ENCODE results near the gene MED27. TPM values are rescaled to one million over a fixed set of nuclear protein-coding genes. Genes with fewer than 3 reads are reported as not detected.
A peak's percentile ranks its signal among the peaks of the same experiment; 100 is the strongest.

The MED27 gene
- total RNA-seq, 1 donor from 2014 or later, result 24.1 TPM

DNA sequence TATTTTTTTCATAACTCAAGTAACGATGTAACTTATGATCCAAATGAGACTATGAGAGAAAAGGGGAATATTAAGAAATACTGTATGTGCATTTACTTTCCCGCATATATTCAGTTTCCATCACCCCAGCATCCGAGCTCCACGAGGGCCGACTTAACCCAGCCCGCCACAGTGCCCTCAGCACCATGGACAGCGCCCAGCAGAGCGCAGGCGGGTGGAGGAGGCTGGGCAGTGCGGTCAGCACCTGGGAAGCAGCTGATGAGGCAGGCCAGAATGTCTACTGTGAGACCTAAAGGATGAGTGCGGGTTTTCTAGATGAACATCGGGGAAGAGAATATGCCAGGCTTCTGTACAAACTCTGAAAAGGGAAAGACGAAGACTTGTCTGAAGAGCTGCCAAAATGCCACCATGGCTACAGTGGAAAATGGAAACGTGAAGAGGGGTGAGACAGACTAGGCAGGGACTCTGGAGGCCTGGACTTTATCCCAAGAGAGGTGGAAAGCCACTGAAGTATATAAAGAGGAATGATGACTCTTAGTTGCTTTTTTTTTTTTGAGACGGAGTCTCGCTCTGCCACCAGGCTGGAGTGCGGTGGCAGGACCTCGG is 34.5 kb upstream of the MED27 start:
- DNase-seq (ENCODE audit: extremely low spot score, unreplicated experiment), result peak; percentile 91
- no peak overlapping the region for H3K27ac Mint-ChIP-seq (ENCODE audit: unreplicated experiment)
- peaks cover 43% of the 10 kb centered on the region for H3K27me3 Mint-ChIP-seq (ENCODE audit: unreplicated experiment)

DNA sequence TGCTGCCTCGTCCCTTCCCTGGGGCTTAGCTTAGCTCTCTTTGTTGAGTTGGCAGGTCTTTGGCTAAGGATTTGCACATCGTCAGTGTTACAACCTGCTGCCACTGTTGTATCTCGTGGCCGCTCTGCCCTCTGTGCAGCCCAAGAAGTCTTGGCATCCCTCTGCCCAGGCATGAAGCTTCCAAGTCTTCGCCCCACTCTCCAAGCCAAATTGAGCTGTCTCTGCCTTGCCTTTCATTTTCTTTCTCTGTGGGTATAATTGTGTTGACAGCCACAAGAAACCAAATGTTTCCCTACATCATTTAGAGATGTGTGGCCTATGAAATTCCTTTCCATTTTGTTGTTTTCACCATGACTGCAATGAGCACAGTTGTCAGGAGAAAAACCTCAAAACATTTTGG is 29.6 kb upstream of the MED27 start:
- Mint-ChIP-seq H3K27me3 (ENCODE audit: unreplicated experiment) (peaks cover 37% of the 10 kb centered on the region), H3K9me3 (ENCODE audit: unreplicated experiment) (no peaks in the 10 kb centered on the region), H3K27ac (ENCODE audit: unreplicated experiment) (no peak overlapping the region), H3K36me3 (ENCODE audit: unreplicated experiment) (no peaks in the 10 kb centered on the region), H3K4me3 (ENCODE audit: unreplicated experiment) (no peak overlapping the region), H3K4me1 (ENCODE audit: unreplicated experiment) (no peaks in the 10 kb centered on the region)
- TF ChIP-seq, protein P1, sequence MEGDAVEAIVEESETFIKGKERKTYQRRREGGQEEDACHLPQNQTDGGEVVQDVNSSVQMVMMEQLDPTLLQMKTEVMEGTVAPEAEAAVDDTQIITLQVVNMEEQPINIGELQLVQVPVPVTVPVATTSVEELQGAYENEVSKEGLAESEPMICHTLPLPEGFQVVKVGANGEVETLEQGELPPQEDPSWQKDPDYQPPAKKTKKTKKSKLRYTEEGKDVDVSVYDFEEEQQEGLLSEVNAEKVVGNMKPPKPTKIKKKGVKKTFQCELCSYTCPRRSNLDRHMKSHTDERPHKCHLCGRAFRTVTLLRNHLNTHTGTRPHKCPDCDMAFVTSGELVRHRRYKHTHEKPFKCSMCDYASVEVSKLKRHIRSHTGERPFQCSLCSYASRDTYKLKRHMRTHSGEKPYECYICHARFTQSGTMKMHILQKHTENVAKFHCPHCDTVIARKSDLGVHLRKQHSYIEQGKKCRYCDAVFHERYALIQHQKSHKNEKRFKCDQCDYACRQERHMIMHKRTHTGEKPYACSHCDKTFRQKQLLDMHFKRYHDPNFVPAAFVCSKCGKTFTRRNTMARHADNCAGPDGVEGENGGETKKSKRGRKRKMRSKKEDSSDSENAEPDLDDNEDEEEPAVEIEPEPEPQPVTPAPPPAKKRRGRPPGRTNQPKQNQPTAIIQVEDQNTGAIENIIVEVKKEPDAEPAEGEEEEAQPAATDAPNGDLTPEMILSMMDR (IDR thresholded peaks at IDR 0.05), result no peak
- DNase-seq (ENCODE audit: extremely low spot score, unreplicated experiment), result no peak

More for the DNA sequence above, 34.5 kb upstream of the MED27 start:
- Mint-ChIP-seq H3K36me3 (ENCODE audit: unreplicated experiment) (no peaks in the 10 kb centered on the region), H3K9me3 (ENCODE audit: unreplicated experiment) (no peaks in the 10 kb centered on the region), H3K4me1 (ENCODE audit: unreplicated experiment) (no peaks in the 10 kb centered on the region), H3K4me3 (ENCODE audit: unreplicated experiment) (no peak overlapping the region)
- TF ChIP-seq, protein P1 (IDR thresholded peaks at IDR 0.05), result no peak

GRCh38 chr9:132108728-132109127 is 29.1 kb upstream of the MED27 start:
- H3K4me3 Mint-ChIP-seq (ENCODE audit: unreplicated experiment), result no peak overlapping the region
- H3K4me1 Mint-ChIP-seq (ENCODE audit: unreplicated experiment), result no peaks in the 10 kb centered on the region
- H3K36me3 Mint-ChIP-seq (ENCODE audit: unreplicated experiment), result no peaks in the 10 kb centered on the region
- DNase-seq (ENCODE audit: extremely low spot score, unreplicated experiment), result no peak
- TF ChIP-seq, protein P1 (IDR thresholded peaks at IDR 0.05), result no peak
- H3K27me3 Mint-ChIP-seq (ENCODE audit: unreplicated experiment), result peaks cover 32% of the 10 kb centered on the region
- H3K27ac Mint-ChIP-seq (ENCODE audit: unreplicated experiment), result no peak overlapping the region
- no peaks in the 10 kb centered on the region for H3K9me3 Mint-ChIP-seq (ENCODE audit: unreplicated experiment)

GRCh38 chr9:132099741-132100407 is 20.2 kb upstream of the MED27 start:
- no peak for DNase-seq (ENCODE audit: extremely low spot score, unreplicated experiment)
- Mint-ChIP-seq H3K36me3 (ENCODE audit: unreplicated experiment) (peaks cover 2% of the 10 kb centered on the region), H3K27me3 (ENCODE audit: unreplicated experiment) (peaks cover 48% of the 10 kb centered on the region), H3K4me1 (ENCODE audit: unreplicated experiment) (peaks cover 3% of the 10 kb centered on the region), H3K9me3 (ENCODE audit: unreplicated experiment) (no peaks in the 10 kb centered on the region), H3K4me3 (ENCODE audit: unreplicated experiment) (no peak overlapping the region), H3K27ac (ENCODE audit: unreplicated experiment) (no peak overlapping the region)
- TF ChIP-seq, protein P1 (IDR thresholded peaks at IDR 0.05), result no peak

GRCh38 chr9:132099167-132099566 is 19.5 kb upstream of the MED27 start:
- Mint-ChIP-seq H3K9me3 (ENCODE audit: unreplicated experiment) (no peaks in the 10 kb centered on the region), H3K4me1 (ENCODE audit: unreplicated experiment) (peaks cover 10% of the 10 kb centered on the region), H3K36me3 (ENCODE audit: unreplicated experiment) (peaks cover 2% of the 10 kb centered on the region), H3K27me3 (ENCODE audit: unreplicated experiment) (peaks cover 48% of the 10 kb centered on the region), H3K4me3 (ENCODE audit: unreplicated experiment) (no peak overlapping the region), H3K27ac (ENCODE audit: unreplicated experiment) (no peak overlapping the region)
- no peak for DNase-seq (ENCODE audit: extremely low spot score, unreplicated experiment)
- TF ChIP-seq, protein P1 (IDR thresholded peaks at IDR 0.05), result no peak

Data from osteocyte (in vitro differentiated cells).